Measurements from ENCODE around the gene PHKA1. TPM values are rescaled to one million over a fixed set of nuclear protein-coding genes. Genes with fewer than 3 reads are reported as not detected.
"Not testable (repeated sequence)": the region's sequence is repeated elsewhere in the genome, so short reads cannot be mapped to it uniquely, and the experiment has no call there.

PHKA1 gene
- total RNA-seq, 4 donors from 2014 or later = 1.8 to 4.6 (median 2.4) TPM

GRCh38 chrX:72554448-72555140, 159.5 kb downstream of the PHKA1 start:
- H3K4me3 ChIP-seq = no peak overlapping the region
- DNase-seq = no peak
- 50% methylated on average over 11 of the region's 16 CpGs; no CpG with 5 or more reads in 1 of the 2 donors for WGBS, 2 donors (ENCODE audit: low coverage in 1 of 2)
- in situ Hi-C loops (cut with MboI; ENCODE audit: low pct_ligation_motif_present in 1 of 4, low pct_unique_long_range_greater_than_20kb in 1 of 4, low sequenced_read_pairs in 3 of 4) (no loop called here), intact Hi-C loops (cut with DNase I; ENCODE audit: low total_unique reads) (no loop called here)
- H3K27ac ChIP-seq = no peak overlapping the region
- no peaks in the 10 kb centered on the region for H3K27me3 ChIP-seq
- TF ChIP-seq EP300 (IDR thresholded peaks at IDR 0.05; ENCODE audit: low read depth) = no peak
- no peak for TF ChIP-seq POLR2A (IDR thresholded peaks at IDR 0.05)
- TF ChIP-seq POLR2AphosphoS5 (IDR thresholded peaks at IDR 0.05) = no peak
- TF ChIP-seq, protein P1, sequence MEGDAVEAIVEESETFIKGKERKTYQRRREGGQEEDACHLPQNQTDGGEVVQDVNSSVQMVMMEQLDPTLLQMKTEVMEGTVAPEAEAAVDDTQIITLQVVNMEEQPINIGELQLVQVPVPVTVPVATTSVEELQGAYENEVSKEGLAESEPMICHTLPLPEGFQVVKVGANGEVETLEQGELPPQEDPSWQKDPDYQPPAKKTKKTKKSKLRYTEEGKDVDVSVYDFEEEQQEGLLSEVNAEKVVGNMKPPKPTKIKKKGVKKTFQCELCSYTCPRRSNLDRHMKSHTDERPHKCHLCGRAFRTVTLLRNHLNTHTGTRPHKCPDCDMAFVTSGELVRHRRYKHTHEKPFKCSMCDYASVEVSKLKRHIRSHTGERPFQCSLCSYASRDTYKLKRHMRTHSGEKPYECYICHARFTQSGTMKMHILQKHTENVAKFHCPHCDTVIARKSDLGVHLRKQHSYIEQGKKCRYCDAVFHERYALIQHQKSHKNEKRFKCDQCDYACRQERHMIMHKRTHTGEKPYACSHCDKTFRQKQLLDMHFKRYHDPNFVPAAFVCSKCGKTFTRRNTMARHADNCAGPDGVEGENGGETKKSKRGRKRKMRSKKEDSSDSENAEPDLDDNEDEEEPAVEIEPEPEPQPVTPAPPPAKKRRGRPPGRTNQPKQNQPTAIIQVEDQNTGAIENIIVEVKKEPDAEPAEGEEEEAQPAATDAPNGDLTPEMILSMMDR (IDR thresholded peaks at IDR 0.05) = no peak
- H3K36me3 ChIP-seq = no peaks in the 10 kb centered on the region
- H3K9me3 ChIP-seq = no peaks in the 10 kb centered on the region
- H3K4me1 ChIP-seq = no peaks in the 10 kb centered on the region

DNA sequence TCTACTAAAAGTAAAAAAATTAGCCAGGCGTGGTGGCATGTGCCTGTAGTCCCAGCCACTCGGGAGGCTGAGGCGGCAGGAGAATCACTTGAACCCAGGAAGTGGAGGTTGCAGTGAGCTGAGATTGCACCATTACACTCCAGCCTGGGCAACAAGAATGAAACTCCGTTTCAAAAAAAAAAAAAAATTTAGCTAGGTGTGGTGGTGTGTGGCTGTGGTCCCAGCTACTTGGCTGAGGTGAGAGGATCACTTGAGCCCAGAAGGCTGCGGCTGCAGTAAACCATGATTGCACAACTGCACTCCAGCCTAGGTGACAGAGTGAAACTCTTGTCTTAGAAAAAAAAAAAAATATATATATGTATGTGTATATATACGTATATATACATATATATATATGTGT, 161.7 kb downstream of the PHKA1 start:
- H3K4me3 ChIP-seq; H3K36me3 ChIP-seq; H3K27me3 ChIP-seq; intact Hi-C loops (cut with DNase I; ENCODE audit: low total_unique reads); H3K4me1 ChIP-seq; in situ Hi-C loops (cut with MboI; ENCODE audit: low pct_ligation_motif_present in 1 of 4, low pct_unique_long_range_greater_than_20kb in 1 of 4, low sequenced_read_pairs in 3 of 4); DNase-seq; H3K9me3 ChIP-seq; H3K27ac ChIP-seq: not testable (repeated sequence)
- WGBS, 2 donors (ENCODE audit: low coverage in 1 of 2) = 71 to 83% methylated on average over 1 to 6 of the region's 6 CpGs

GRCh38 chrX:72545990-72546389, 168.1 kb downstream of the PHKA1 start:
- Histone ChIP-seq H3K36me3 (no peaks in the 10 kb centered on the region), H3K4me3 (no peak overlapping the region), H3K9me3 (no peaks in the 10 kb centered on the region), H3K27me3 (no peaks in the 10 kb centered on the region), H3K27ac (peak overlapping the region in 2 of 4 donors; percentile 33 to 37), H3K4me1 (no peaks in the 10 kb centered on the region)
- in situ Hi-C loops (cut with MboI; ENCODE audit: low pct_ligation_motif_present in 1 of 4, low pct_unique_long_range_greater_than_20kb in 1 of 4, low sequenced_read_pairs in 3 of 4) = loop anchor here in 2 of 4 donors (25.0 kb wide), 1 partner anchor 234 kb away; the partner anchor contains the start of gene CITED1 (in 2 of the 2)
- no peak for TF ChIP-seq POLR2A (IDR thresholded peaks at IDR 0.05)
- TF ChIP-seq, protein P1 (IDR thresholded peaks at IDR 0.05) = peak in 3 of 5 experiments; percentile 14 to 41 (median 27)
- intact Hi-C loops (cut with DNase I; ENCODE audit: low total_unique reads) = no loop called here
- DNase-seq = peak; percentile 20

GRCh38 chrX:72540318-72540717, 173.8 kb downstream of the PHKA1 start:
- DNase-seq = no peak
- H3K4me1 ChIP-seq = peaks cover 0 to 4% (median 0%) of the 10 kb centered on the region in 4 donors
- no peak overlapping the region for H3K4me3 ChIP-seq
- no peak overlapping the region for H3K27ac ChIP-seq
- intact Hi-C loops (cut with DNase I; ENCODE audit: low total_unique reads) (no loop called here), in situ Hi-C loops (cut with MboI; ENCODE audit: low pct_ligation_motif_present in 1 of 4, low pct_unique_long_range_greater_than_20kb in 1 of 4, low sequenced_read_pairs in 3 of 4) (loop anchor here in 2 of 4 donors (25.0 kb wide), 1 partner anchor 228 kb away; the partner anchor contains the start of gene CITED1 (in 2 of the 2))
- WGBS, 2 donors (ENCODE audit: low coverage in 1 of 2) = 25 to 37% methylated on average over 3 to 5 of the region's 5 CpGs
- TF ChIP-seq, protein P1 (IDR thresholded peaks at IDR 0.05) = no peak
- TF ChIP-seq POLR2AphosphoS5 (IDR thresholded peaks at IDR 0.05) (no peak), POLR2A (IDR thresholded peaks at IDR 0.05) (no peak), EP300 (IDR thresholded peaks at IDR 0.05; ENCODE audit: low read depth) (no peak)
- no peaks in the 10 kb centered on the region for H3K9me3 ChIP-seq
- no peaks in the 10 kb centered on the region for H3K27me3 ChIP-seq
- H3K36me3 ChIP-seq = no peaks in the 10 kb centered on the region
